H1 (cell line): ENCODE data around the gene TMEM59L. TPM values are rescaled to one million over a fixed set of nuclear protein-coding genes. Genes with fewer than 3 reads are reported as not detected.

Experiments
- CTCF ChIA-PET: fragments of 300-600 bp; sonication (Branson Sonifier 250); formaldehyde crosslinking; loops from one replicate; lab custom pipeline; 2021; ENCODE audit not compliant: partially characterized antibody; lab: Charles Lee
- POLR2A ChIA-PET: fragments of 300-600 bp; sonication (Branson Sonifier 250); formaldehyde crosslinking; loops from one replicate; lab custom pipeline; 2021; ENCODE audit warnings: inconsistent platforms; ENCODE audit not compliant: partially characterized antibody; lab: Charles Lee
- DNase-seq, 2 experiments: peaks; one replicate each; pipeline versions ENCODE4 v3.0.0 to v3.0.0-alpha.2; 2010 to 2022; ENCODE audit warnings: low spot score in 2 of 2, low read depth in 1 of 2, mixed read lengths in 1 of 2
- FAIRE-seq: peaks from 2 replicates; lab custom pipeline; 2011; peaks lifted over from hg19 to GRCh38; lab: Jason Lieb, UNC
- H2AFZ ChIP-seq: 2 replicates; pipeline ENCODE4 v1.8.1; 2012; ENCODE audit warnings: low read length, inconsistent platforms
- H2AK5ac ChIP-seq: 2 replicates; pipeline ENCODE4 v1.6.1; 2013; ENCODE audit warnings: low read depth, low read length
- H2BK120ac ChIP-seq: replicated peaks from 2 replicates; pipeline ENCODE3; 2013; ENCODE audit warnings: low read depth, low read length, inconsistent platforms
- H2BK12ac ChIP-seq: 2 replicates; pipeline ENCODE4 v1.6.1; 2013; ENCODE audit warnings: low read depth, low read length
- H2BK15ac ChIP-seq: 2 replicates; pipeline ENCODE4 v1.6.1; 2013; ENCODE audit warnings: low read length
- H2BK20ac ChIP-seq: 2 replicates; pipeline ENCODE4 v1.6.1; 2013; ENCODE audit warnings: low read length
- H2BK5ac ChIP-seq: 2 replicates; pipeline ENCODE4 v1.6.1; 2013; ENCODE audit warnings: low read depth, low read length
- H3K14ac ChIP-seq: 2 replicates; pipeline ENCODE4 v1.6.1; 2013; ENCODE audit warnings: inconsistent platforms; ENCODE audit not compliant: insufficient read length
- H3K18ac ChIP-seq: 2 replicates; pipeline ENCODE4 v1.6.1; 2013; ENCODE audit warnings: low read length; ENCODE audit errors: extremely low read depth
- H3K23ac ChIP-seq: 2 replicates; pipeline ENCODE4 v1.6.1; 2013; ENCODE audit warnings: inconsistent platforms; ENCODE audit not compliant: insufficient read length
- H3K23me2 ChIP-seq: 2 replicates; pipeline ENCODE4 v1.6.1; 2013; ENCODE audit warnings: low read depth, low read length
- H3K27ac ChIP-seq: 2 replicates; pipeline ENCODE4 v1.6.1; 2011; ENCODE audit warnings: low read depth, low read length, inconsistent platforms
- H3K27me3 ChIP-seq, 4 experiments: replicated peaks in 1 of 4; 1 replicate in 1 of 4; 2 replicates in 3 of 4; pipeline versions ENCODE4 v1.6.1 to v1.8.1; 2011 to 2013; ENCODE audit warnings: low read length in 3 of 4, mild to moderate bottlenecking in 3 of 4, inconsistent platforms in 2 of 4, mixed read lengths in 2 of 4, moderate library complexity in 1 of 4; ENCODE audit not compliant: control insufficient read depth in 3 of 4, insufficient read depth in 3 of 4; ENCODE audit errors: extremely low read depth in 1 of 4
- H3K36me3 ChIP-seq, 4 experiments: 2 replicates each; pipeline versions ENCODE4 v1.6.1 to v1.8.1; 2011 to 2013; ENCODE audit warnings: mild to moderate bottlenecking in 4 of 4, low read length in 3 of 4, moderate library complexity in 2 of 4, control low read depth in 1 of 4, inconsistent platforms in 1 of 4; ENCODE audit not compliant: insufficient read depth in 4 of 4, control insufficient read depth in 2 of 4
- H3K4ac ChIP-seq: replicated peaks from 2 replicates; pipeline ENCODE3; 2013; ENCODE audit warnings: low read length, low read depth, mixed read lengths, inconsistent platforms; ENCODE audit not compliant: insufficient read length
- H3K4me1 ChIP-seq, 4 experiments: replicated peaks in 1 of 4; 1 replicate in 1 of 4; 2 replicates in 3 of 4; pipeline versions ENCODE4 v1.6.1 to v1.8.1; 2011 to 2013; ENCODE audit warnings: low read length in 3 of 4, inconsistent platforms in 2 of 4, mixed read lengths in 1 of 4; ENCODE audit not compliant: insufficient read depth in 4 of 4, control insufficient read depth in 3 of 4
- H3K4me2 ChIP-seq, 2 experiments: 2 replicates each; pipeline versions ENCODE4 v1.6.1 to v1.8.1; 2011 to 2013; ENCODE audit warnings: low read depth in 2 of 2, low read length in 2 of 2, control low read depth in 1 of 2, inconsistent platforms in 1 of 2, mild to moderate bottlenecking in 1 of 2; ENCODE audit not compliant: insufficient read depth in 1 of 2
- H3K4me3 ChIP-seq, 4 experiments: fragments of 200-600, 300-600 bp in 1 of 4; sonication (generic), shearing (Covaris generic), sonication (Bioruptor Twin) in 1 of 4; 2 replicates each; pipeline versions ENCODE4 v1.5.1 to v1.8.1; 2011 to 2016; ENCODE audit warnings: low read length in 4 of 4, low read depth in 3 of 4, control low read depth in 2 of 4, inconsistent platforms in 2 of 4, mild to moderate bottlenecking in 2 of 4, mixed read lengths in 1 of 4, moderate library complexity in 1 of 4; ENCODE audit not compliant: insufficient read depth in 2 of 4; ENCODE audit errors: extremely low read depth in 1 of 4
- H3K56ac ChIP-seq: replicated peaks from 2 replicates; pipeline ENCODE3; 2013; ENCODE audit warnings: low read depth, mild to moderate bottlenecking, mixed read lengths, low read length, inconsistent platforms; ENCODE audit not compliant: insufficient read length
- H3K79me1 ChIP-seq: 2 replicates; pipeline ENCODE4 v1.6.1; 2013; ENCODE audit warnings: low read depth, low read length, control low read depth
- H3K79me2 ChIP-seq, 2 experiments: 2 replicates each; pipeline versions ENCODE4 v1.6.1 to v1.8.1; 2012 to 2013; ENCODE audit warnings: low read length in 2 of 2, mild to moderate bottlenecking in 2 of 2, inconsistent platforms in 1 of 2; ENCODE audit not compliant: insufficient read depth in 2 of 2, control insufficient read depth in 1 of 2
- H3K9ac ChIP-seq, 4 experiments: replicated peaks in 1 of 4; 1 replicate in 1 of 4; 2 replicates in 3 of 4; pipeline versions ENCODE4 v1.6.1 to v1.8.1; 2011 to 2013; ENCODE audit warnings: low read depth in 3 of 4, low read length in 3 of 4, control low read depth in 2 of 4, mild to moderate bottlenecking in 2 of 4, moderate library complexity in 2 of 4, inconsistent platforms in 1 of 4; ENCODE audit errors: extremely low read depth in 1 of 4
- H3K9me3 ChIP-seq, 2 experiments: 2 replicates each; pipeline versions ENCODE4 v1.6.1 to v1.8.1; 2012 to 2013; ENCODE audit warnings: mild to moderate bottlenecking in 2 of 2, moderate library complexity in 2 of 2, control low read depth in 1 of 2, inconsistent platforms in 1 of 2, low read depth in 1 of 2, low read length in 1 of 2, mixed read lengths in 1 of 2; ENCODE audit not compliant: insufficient read depth in 2 of 2
- H4K20me1 ChIP-seq, 2 experiments: replicated peaks in 1 of 2; 2 replicates each; pipeline versions ENCODE3 to v1.8.1; 2011 to 2013; ENCODE audit warnings: inconsistent platforms in 2 of 2, low read length in 2 of 2, mild to moderate bottlenecking in 1 of 2; ENCODE audit not compliant: insufficient read depth in 2 of 2, control insufficient read depth in 1 of 2
- H4K5ac ChIP-seq: 2 replicates; pipeline ENCODE4 v1.6.1; 2013; ENCODE audit warnings: low read length, low read depth, mixed read lengths, inconsistent platforms; ENCODE audit not compliant: insufficient read length
- H4K8ac ChIP-seq: 2 replicates; pipeline ENCODE4 v1.8.0; 2013; ENCODE audit warnings: mild to moderate bottlenecking, moderate library complexity, low read length, inconsistent platforms; ENCODE audit not compliant: insufficient read depth; ENCODE audit errors: extremely low read depth
- H4K91ac ChIP-seq: replicated peaks from 2 replicates; pipeline ENCODE3; 2013; ENCODE audit warnings: low read length, mixed read lengths, inconsistent platforms; ENCODE audit not compliant: insufficient read length
- MAFK ChIP-seq: IDR thresholded peaks from 2 replicates; pipeline ENCODE4 v1.6.1; 2012; ENCODE audit warnings: low read depth, mild to moderate bottlenecking, improper control_type of control experiment, low read length
- SUZ12 ChIP-seq: fragments of 200-600 bp; sonication (generic); IDR thresholded peaks from 2 replicates; pipeline ENCODE4 v1.6.1; 2012; ENCODE audit warnings: mild to moderate bottlenecking, inconsistent platforms, low read length, moderate library complexity, mixed read lengths
- WGBS, 2 experiments: shearing (Covaris generic) in 1 of 2; methylation state at CpG; one replicate each; pipeline versions ENCODE4 v1.1.6 to v1.1.7; 2013 to 2015; ENCODE audit warnings: low lambda C conversion rate in 2 of 2, mixed read lengths in 2 of 2, inconsistent platforms in 1 of 2, low coverage in 1 of 2, missing lambda C conversion rate in 1 of 2; ENCODE audit not compliant: insufficient replicate concordance in 2 of 2, insufficient coverage in 1 of 2, insufficient read length in 1 of 2; ENCODE audit errors: extremely low coverage in 1 of 2, missing lambda C conversion rate in 1 of 2; 5-methylcytosine and 5-hydroxymethylcytosine counted together
- polyA plus RNA-seq, 7 experiments: library from polyadenylated mRNA; depleted of rRNA in 3 of 7; stranded (reverse) in 5 of 7; unstranded in 2 of 7; fragments of >200 nt in 5 of 7; fragments of 200-250 nt in 2 of 7; gene quantifications; 1 replicate in 5 of 7; 2 replicates in 1 of 7; 4 replicates in 1 of 7; pipeline versions ENCODE4 v1.2.1 to v1.2.3, GENCODE V29; 2011 to 2013; ENCODE audit warnings: missing spikeins in 2 of 7, mixed read lengths in 2 of 7
- small RNA-seq: library from polyadenylated mRNA; stranded (forward); fragments of <200 nt; extraction: miRNeasy Mini kit (QIAGEN cat#:217004); gene quantifications from one replicate; pipeline ENCODE3, GENCODE V24; 2013; ENCODE audit not compliant: insufficient read depth
- total RNA-seq: library from RNA; stranded (reverse); fragmentation: NEBNext Ultra II Directional; extraction: Animal tissue kit (Norgen Biotek cat#: 25700); gene quantifications from 2 replicates; pipeline ENCODE4 v1.2.1, GENCODE V29; 2021

Gene TMEM59L
- total and polyA plus RNA-seq, 2 of the 8 experiments (the other 6 are each of a cell fraction or from before 2014, with no cell fraction given), result 4.0 to 12.2 TPM

DNA sequence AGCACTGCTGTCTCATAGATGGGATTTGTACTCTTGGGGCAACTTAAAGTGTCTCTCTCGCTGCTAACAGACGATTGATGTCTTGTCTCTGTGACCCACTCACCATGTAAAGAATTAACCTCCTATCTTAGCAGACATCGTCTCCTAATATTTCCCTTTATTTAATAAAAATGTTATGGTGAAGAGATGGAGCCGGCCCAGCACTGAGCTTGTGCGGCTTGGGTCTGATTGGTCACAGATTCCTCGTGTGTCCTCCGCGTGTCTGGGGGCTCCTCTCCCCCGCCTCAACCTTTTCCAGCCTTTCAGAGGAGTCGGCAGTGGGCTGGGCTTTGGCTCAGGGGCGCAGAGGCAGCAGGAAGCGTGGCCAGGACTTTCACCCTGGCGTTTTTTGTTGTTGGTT is 57.6 kb downstream of the TMEM59L start:
- no peak for FAIRE-seq
- no peak overlapping the region for H2BK120ac ChIP-seq
- H3K9ac ChIP-seq, result no peak overlapping the region
- no peak overlapping the region for H3K27ac ChIP-seq
- no peak overlapping the region for H3K14ac ChIP-seq
- no peak overlapping the region for H3K4me2 ChIP-seq
- no peak overlapping the region for H2AK5ac ChIP-seq
- H4K8ac ChIP-seq, result no peak overlapping the region
- no peak overlapping the region for H3K4me3 ChIP-seq
- H3K4ac ChIP-seq, result no peak overlapping the region
- peaks cover 0 to 7% of the 10 kb centered on the region in 2 experiments for H4K20me1 ChIP-seq
- TF ChIP-seq MAFK (no peak), SUZ12 (no peak)
- H2BK5ac ChIP-seq, result no peak overlapping the region
- no peak overlapping the region for H3K23ac ChIP-seq
- no peak overlapping the region for H3K18ac ChIP-seq
- H3K56ac ChIP-seq, result no peak overlapping the region
- peaks cover 0 to 5% (median 0%) of the 10 kb centered on the region in 4 experiments; a peak in 4 of 7 replicates for H3K4me1 ChIP-seq
- H3K9me3 ChIP-seq, result no peaks in the 10 kb centered on the region
- peaks cover 0 to 17% (median 2%) of the 10 kb centered on the region in 4 experiments; a peak in 4 of 8 replicates for H3K36me3 ChIP-seq
- no peak for DNase-seq
- no peak overlapping the region for H4K5ac ChIP-seq
- no peak overlapping the region for H2AFZ ChIP-seq
- no peaks in the 10 kb centered on the region for H3K23me2 ChIP-seq
- no peaks in the 10 kb centered on the region for H3K79me1 ChIP-seq
- no peak overlapping the region for H2BK15ac ChIP-seq
- no peak overlapping the region for H4K91ac ChIP-seq
- ChIA-PET CTCF (interaction anchor here (1.2 to 7.5 kb wide), 2 partner anchors 76 to 150 kb away, joined by 3 to 139 read pairs; partner anchors contain the start of gene REX1BD), POLR2A (interaction anchor here (0.8 kb wide), 1 partner anchor 10 kb away, joined by 4 read pairs; no protein-coding TSS in a partner anchor)
- H2BK20ac ChIP-seq, result no peak overlapping the region
- 94% methylated on average over 13 of the region's 13 CpGs; no CpG with 5 or more reads in 1 of the 2 experiments for WGBS, 2 experiments
- H2BK12ac ChIP-seq, result no peak overlapping the region
- H3K79me2 ChIP-seq, result no peaks in the 10 kb centered on the region
- no peaks in the 10 kb centered on the region for H3K27me3 ChIP-seq

Small RNA genes within 50 kb of the gene (small RNA-seq; reads per million reads assigned to genes)
- not detected for gene RN7SL155P

Other genes with a start within 250 kb of the TMEM59L start
- gene GDF15, start 226.7 kb upstream of the TMEM59L start, total RNA-seq, result 4.1 and 5.0 TPM in 2 replicates
- gene GDF15, start 226.7 kb upstream of the TMEM59L start, polyA plus RNA-seq (2011; rRNA removed), result 8.5 and 18.8 TPM in 2 replicates
- gene LRRC25, start 215.2 kb upstream of the TMEM59L start, total RNA-seq, result 0.20 and 0.23 TPM in 2 replicates
- 0.31 and 0.41 TPM in 2 replicates for gene LRRC25, start 215.2 kb upstream of the TMEM59L start, polyA plus RNA-seq (2011; rRNA removed)
- 26.4 and 30.5 TPM in 2 replicates for gene SSBP4, start 193.5 kb upstream of the TMEM59L start, total RNA-seq
- 33.7 and 51.3 TPM in 2 replicates for gene SSBP4, start 193.5 kb upstream of the TMEM59L start, polyA plus RNA-seq (2011; rRNA removed)
- 207 and 215 TPM in 2 replicates for gene ISYNA1, start 174.7 kb upstream of the TMEM59L start, total RNA-seq
- gene ISYNA1, start 174.7 kb upstream of the TMEM59L start, polyA plus RNA-seq (2011; rRNA removed), result 264 and 330 TPM in 2 replicates
- 10.2 and 10.5 TPM in 2 replicates for gene ELL, start 90.8 kb upstream of the TMEM59L start, total RNA-seq
- gene ELL, start 90.8 kb upstream of the TMEM59L start, polyA plus RNA-seq (2011; rRNA removed), result 5.2 and 8.8 TPM in 2 replicates
- 264 and 273 TPM in 2 replicates for gene FKBP8, start 69.3 kb upstream of the TMEM59L start, total RNA-seq
- gene FKBP8, start 69.3 kb upstream of the TMEM59L start, polyA plus RNA-seq (2011; rRNA removed), result 309 and 441 TPM in 2 replicates
- gene KXD1, start 55.0 kb upstream of the TMEM59L start, total RNA-seq, result 113 and 115 TPM in 2 replicates
- 267 and 305 TPM in 2 replicates for gene KXD1, start 55.0 kb upstream of the TMEM59L start, polyA plus RNA-seq (2011; rRNA removed)
- gene UBA52, start 41.0 kb upstream of the TMEM59L start, total RNA-seq, result 1,331 and 1,340 TPM in 2 replicates
- 2,924 and 5,409 TPM in 2 replicates for gene UBA52, start 41.0 kb upstream of the TMEM59L start, polyA plus RNA-seq (2011; rRNA removed)
- 56.8 and 63.1 TPM in 2 replicates for gene REX1BD, start 24.1 kb upstream of the TMEM59L start, total RNA-seq
- gene REX1BD, start 24.1 kb upstream of the TMEM59L start, polyA plus RNA-seq (2011; rRNA removed), result 62.7 and 132 TPM in 2 replicates
- gene CRLF1, start 6.1 kb upstream of the TMEM59L start, total RNA-seq, result 9.5 and 10.3 TPM in 2 replicates
- gene CRLF1, start 6.1 kb upstream of the TMEM59L start, polyA plus RNA-seq (2011; rRNA removed), result 7.2 and 19.2 TPM in 2 replicates
- gene KLHL26, start 24.2 kb downstream of the TMEM59L start, total RNA-seq, result 8.8 and 9.0 TPM in 2 replicates
- 2.2 and 6.7 TPM in 2 replicates for gene KLHL26, start 24.2 kb downstream of the TMEM59L start, polyA plus RNA-seq (2011; rRNA removed)
- 8.5 TPM in 2 replicates for gene CRTC1, start 70.8 kb downstream of the TMEM59L start, total RNA-seq
- 2.9 and 6.5 TPM in 2 replicates for gene CRTC1, start 70.8 kb downstream of the TMEM59L start, polyA plus RNA-seq (2011; rRNA removed)
- gene COMP, start 178.4 kb downstream of the TMEM59L start, total RNA-seq, result 0.17 and 0.25 TPM in 2 replicates
- 0.17 and 0.35 TPM in 2 replicates for gene COMP, start 178.4 kb downstream of the TMEM59L start, polyA plus RNA-seq (2011; rRNA removed)
- gene UPF1, start 219.1 kb downstream of the TMEM59L start, total RNA-seq, result 62.0 and 64.6 TPM in 2 replicates
- gene UPF1, start 219.1 kb downstream of the TMEM59L start, polyA plus RNA-seq (2011; rRNA removed), result 46.4 and 77.0 TPM in 2 replicates